Activated naive CD8-positive, alpha-beta T cell treated with anti-CD3 and anti-CD28 coated beads, Interleukin-2, amount 10 ng/mL, durations not matched to agents 7 days and 5 days (primary cell): ENCODE measurements around the gene MYO1D. TPM values are rescaled to one million over a fixed set of nuclear protein-coding genes. Genes with fewer than 3 reads are reported as not detected.

ENCODE experiments used
- ATAC-seq: fragments of 150-1000 bp; cut with Tn5 transposase; one replicate; pipeline ENCODE4 v1.10.0; 2021; ENCODE audit warnings: low read depth, moderate library complexity
- POLR2A ChIA-PET: fragments of 350-600 bp; sonication (Branson Sonifier 250); formaldehyde crosslinking; loops from one replicate; lab custom pipeline; 2021; ENCODE audit warnings: antibody characterized with exemption; lab: Charles Lee
- DNase-seq: peaks from one replicate; pipeline ENCODE4 v3.0.0; 2021
- H3K27ac Mint-ChIP-seq: one replicate; pipeline ENCODE4 v1.8.0; 2022; ENCODE audit warnings: mild to moderate bottlenecking, mixed read lengths
- H3K27me3 Mint-ChIP-seq: one replicate; pipeline ENCODE4 v1.8.0; 2022; ENCODE audit warnings: mild to moderate bottlenecking, moderate library complexity, mixed read lengths
- H3K36me3 Mint-ChIP-seq: one replicate; pipeline ENCODE4 v1.8.0; 2021; ENCODE audit warnings: mild to moderate bottlenecking, mixed read lengths
- H3K4me1 Mint-ChIP-seq: one replicate; pipeline ENCODE4 v1.8.0; 2021; ENCODE audit warnings: mixed read lengths
- H3K4me3 Mint-ChIP-seq: one replicate; pipeline ENCODE4 v1.8.0; 2022; ENCODE audit warnings: mild to moderate bottlenecking, moderate library complexity, mixed read lengths
- H3K9me3 Mint-ChIP-seq: one replicate; pipeline ENCODE4 v1.8.0; 2021; ENCODE audit warnings: mixed read lengths
- total RNA-seq, 2 experiments: library from RNA; stranded (reverse); gene quantifications; one replicate each; pipeline ENCODE4 v1.2.3, GENCODE V29; 2021

Gene MYO1D
- total RNA-seq, 2 experiments from 2014 or later, result 5.5 to 9.0 TPM

DNA sequence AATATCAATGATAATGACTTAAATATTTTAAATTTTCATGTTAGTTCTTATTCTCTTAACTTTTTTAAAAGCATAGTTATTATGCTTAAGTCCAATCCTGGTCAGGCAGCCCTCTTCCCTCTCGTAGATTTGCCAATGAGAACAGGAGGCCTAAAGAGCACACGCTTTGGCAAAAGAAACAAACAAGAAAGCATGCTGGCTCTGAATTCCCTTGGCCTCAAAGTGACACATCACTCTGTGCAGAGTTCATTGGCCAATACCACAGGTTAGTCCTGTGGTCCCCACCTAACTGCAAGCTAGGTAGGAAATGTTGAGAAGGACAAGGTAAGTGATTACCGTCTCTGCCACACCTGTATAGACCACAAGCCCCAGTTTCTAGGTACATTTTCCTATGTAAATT lies 61.5 kb downstream of the MYO1D start:
- POLR2A ChIA-PET, result no interaction called here
- Mint-ChIP-seq H3K4me1 (no peaks in the 10 kb centered on the region), H3K36me3 (no peaks in the 10 kb centered on the region), H3K9me3 (no peaks in the 10 kb centered on the region), H3K4me3 (no peak overlapping the region), H3K27me3 (peaks cover 3% of the 10 kb centered on the region), H3K27ac (no peak overlapping the region)
- ATAC-seq (no peak), DNase-seq (no peak)

DNA sequence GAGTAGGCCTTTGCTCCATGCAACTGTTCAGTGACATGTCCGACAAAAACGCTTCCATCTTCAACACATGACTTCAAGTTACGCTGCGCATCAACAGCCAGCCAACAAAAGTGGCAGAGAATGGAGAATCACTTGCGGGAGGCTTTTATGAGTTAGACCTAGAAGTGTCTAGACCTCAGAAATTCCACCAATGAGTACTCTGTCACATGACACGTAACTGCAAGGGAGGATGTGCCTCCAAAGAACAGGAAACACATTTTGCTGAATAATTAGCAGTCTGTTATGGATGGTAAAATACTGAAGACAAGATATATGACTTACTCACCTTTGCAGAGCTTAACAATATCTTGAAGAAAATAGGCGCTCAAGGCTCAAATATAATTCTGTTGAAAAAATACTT lies 62.1 kb downstream of the MYO1D start:
- H3K27ac Mint-ChIP-seq, result no peak overlapping the region
- no peaks in the 10 kb centered on the region for H3K27me3 Mint-ChIP-seq
- H3K9me3 Mint-ChIP-seq, result no peaks in the 10 kb centered on the region
- DNase-seq (no peak), ATAC-seq (no peak)
- H3K36me3 Mint-ChIP-seq, result no peaks in the 10 kb centered on the region
- peaks cover 3% of the 10 kb centered on the region for H3K4me1 Mint-ChIP-seq
- no peak overlapping the region for H3K4me3 Mint-ChIP-seq
- POLR2A ChIA-PET, result no interaction called here

DNA sequence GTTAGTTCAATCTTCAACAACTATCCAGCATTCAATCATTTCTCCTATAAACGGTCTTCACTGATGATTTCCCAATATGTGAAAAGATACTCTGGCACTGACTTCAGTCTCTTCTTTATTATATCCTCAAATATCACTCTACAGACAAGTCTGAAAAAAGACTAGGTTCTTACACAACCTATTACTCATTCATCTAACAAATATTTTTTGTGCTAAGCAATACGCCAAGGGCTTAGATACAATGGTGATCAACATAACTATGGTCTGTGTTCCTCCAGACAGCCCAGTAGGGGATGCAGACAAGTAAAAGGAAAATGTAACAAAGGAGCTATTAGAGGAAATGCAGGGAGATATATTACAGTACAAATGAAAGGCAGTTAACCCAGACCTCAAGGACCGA lies 63.9 kb downstream of the MYO1D start:
- Mint-ChIP-seq H3K9me3 (no peaks in the 10 kb centered on the region), H3K4me1 (peaks cover 4% of the 10 kb centered on the region), H3K27me3 (no peaks in the 10 kb centered on the region), H3K27ac (no peak overlapping the region), H3K4me3 (no peak overlapping the region), H3K36me3 (no peaks in the 10 kb centered on the region)
- no peak for DNase-seq
- ATAC-seq, result no peak
- POLR2A ChIA-PET, result no interaction called here

DNA sequence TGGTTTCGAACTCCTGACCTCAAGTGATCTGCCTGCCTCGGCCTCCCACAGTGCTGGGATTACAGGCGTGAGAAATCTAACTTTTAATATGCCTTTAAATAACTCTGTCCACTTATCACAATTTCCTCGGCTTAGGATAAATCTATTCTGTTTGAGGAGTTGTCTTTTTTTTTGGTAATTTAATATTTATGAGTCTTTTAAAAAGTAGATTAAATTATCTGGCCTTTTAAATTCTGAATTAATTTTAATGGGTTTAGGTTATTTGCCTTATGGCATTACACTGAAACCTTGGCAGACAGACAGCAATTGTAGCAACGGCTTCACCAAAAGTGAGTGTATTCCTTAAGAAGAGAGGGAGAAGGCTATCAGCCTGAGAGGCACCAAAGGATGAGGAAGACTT lies 66.2 kb downstream of the MYO1D start:
- Mint-ChIP-seq H3K27ac (no peak overlapping the region), H3K36me3 (no peaks in the 10 kb centered on the region), H3K27me3 (no peaks in the 10 kb centered on the region), H3K4me1 (peaks cover 4% of the 10 kb centered on the region), H3K9me3 (no peaks in the 10 kb centered on the region), H3K4me3 (no peak overlapping the region)
- ATAC-seq (no peak), DNase-seq (no peak)
- POLR2A ChIA-PET, result no interaction called here

DNA sequence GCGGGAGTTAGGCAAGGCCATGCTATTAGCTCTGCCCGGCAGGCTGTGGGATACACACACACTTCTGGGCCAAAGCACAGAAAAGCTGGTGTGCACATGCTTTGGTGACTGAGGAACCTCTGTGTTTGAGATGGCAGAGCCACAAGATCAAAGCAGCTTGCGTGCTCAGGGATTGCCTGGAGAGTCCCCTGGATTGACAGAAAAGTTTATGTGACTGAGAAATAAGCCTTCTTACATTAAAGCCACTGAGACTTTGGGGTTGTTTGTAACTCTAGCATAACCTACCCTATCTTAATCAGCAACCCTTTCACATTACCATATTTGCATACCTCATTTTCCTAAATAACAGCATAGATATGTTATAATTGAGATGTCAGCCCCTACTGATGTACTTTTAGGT lies 69.3 kb downstream of the MYO1D start:
- H3K27ac Mint-ChIP-seq, result no peak overlapping the region
- H3K4me1 Mint-ChIP-seq, result peaks cover 4% of the 10 kb centered on the region
- ATAC-seq, result no peak
- no peak overlapping the region for H3K4me3 Mint-ChIP-seq
- H3K36me3 Mint-ChIP-seq, result no peaks in the 10 kb centered on the region
- H3K27me3 Mint-ChIP-seq, result peaks cover 2% of the 10 kb centered on the region
- no peaks in the 10 kb centered on the region for H3K9me3 Mint-ChIP-seq
- no peak for DNase-seq
- POLR2A ChIA-PET, result no interaction called here

DNA sequence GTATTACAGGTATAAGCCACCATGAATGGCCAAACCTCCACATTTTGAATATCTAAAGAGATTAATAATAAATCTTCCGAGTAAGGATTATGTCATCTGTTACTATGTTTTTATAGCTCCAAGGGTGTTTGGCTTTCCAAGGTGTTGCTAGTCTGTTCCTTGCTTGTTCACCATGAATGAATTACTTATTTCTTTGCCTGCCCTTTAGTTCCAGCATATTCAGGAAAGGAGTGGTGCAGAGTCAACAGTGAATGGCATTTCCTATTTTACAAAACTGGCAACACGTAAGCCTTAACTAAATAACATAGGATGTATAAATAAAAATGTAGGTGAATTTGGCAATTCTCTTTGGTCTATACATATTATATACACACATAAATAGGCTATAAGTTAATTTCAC lies 70.3 kb downstream of the MYO1D start:
- no peak overlapping the region for H3K4me3 Mint-ChIP-seq
- DNase-seq, result no peak
- peaks cover 2% of the 10 kb centered on the region for H3K27me3 Mint-ChIP-seq
- H3K4me1 Mint-ChIP-seq, result peaks cover 4% of the 10 kb centered on the region
- H3K36me3 Mint-ChIP-seq, result no peaks in the 10 kb centered on the region
- POLR2A ChIA-PET, result no interaction called here
- H3K9me3 Mint-ChIP-seq, result no peaks in the 10 kb centered on the region
- no peak overlapping the region for H3K27ac Mint-ChIP-seq
- no peak for ATAC-seq

DNA sequence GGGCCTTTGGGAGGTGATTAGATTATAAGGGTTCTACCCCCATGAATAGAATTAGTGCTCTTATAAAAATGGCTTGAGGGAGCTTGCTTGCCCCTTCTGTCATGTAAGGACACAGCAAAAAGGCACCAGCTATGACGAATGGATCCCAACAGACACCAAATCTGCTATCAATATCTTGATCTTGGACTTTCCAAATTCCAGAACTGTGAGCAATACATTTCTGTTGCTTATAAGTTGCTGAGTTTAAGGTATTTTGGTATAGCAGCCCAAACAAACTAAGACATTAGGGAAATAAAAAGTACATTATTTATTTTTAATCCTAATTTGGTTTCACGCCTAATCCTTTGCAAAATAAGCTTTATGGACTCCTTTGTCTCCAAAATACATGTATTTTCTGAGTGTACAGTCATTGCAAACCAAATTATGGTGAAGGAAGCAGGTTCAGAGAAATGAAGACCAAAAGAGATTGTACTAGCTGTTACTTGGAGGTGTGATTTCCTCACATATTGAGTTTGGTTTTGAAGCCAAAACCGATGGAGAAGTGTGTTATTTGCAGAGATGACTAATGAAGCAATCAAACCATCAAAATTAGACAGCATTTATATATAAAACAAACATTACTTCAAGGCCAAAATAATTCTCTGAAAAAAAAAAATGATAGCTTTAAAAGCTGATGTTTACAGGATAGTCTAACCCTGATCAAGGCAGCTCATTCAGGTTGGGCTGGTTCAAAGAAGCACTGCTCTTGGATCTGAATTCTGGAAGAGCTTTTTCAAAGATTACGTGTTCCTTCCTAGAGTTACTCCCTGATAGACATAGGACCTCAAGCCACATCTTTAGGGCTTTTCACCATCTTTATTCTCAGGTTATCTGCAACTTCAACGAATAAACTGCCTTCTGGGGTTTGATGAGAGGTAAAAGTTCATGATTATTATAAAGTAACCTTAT lies 71.6 kb downstream of the MYO1D start:
- Mint-ChIP-seq H3K36me3 (no peaks in the 10 kb centered on the region), H3K27ac (no peak overlapping the region), H3K27me3 (peaks cover 7% of the 10 kb centered on the region), H3K9me3 (no peaks in the 10 kb centered on the region), H3K4me1 (peaks cover 4% of the 10 kb centered on the region), H3K4me3 (no peak overlapping the region)
- POLR2A ChIA-PET, result no interaction called here
- DNase-seq (no peak), ATAC-seq (no peak)

DNA sequence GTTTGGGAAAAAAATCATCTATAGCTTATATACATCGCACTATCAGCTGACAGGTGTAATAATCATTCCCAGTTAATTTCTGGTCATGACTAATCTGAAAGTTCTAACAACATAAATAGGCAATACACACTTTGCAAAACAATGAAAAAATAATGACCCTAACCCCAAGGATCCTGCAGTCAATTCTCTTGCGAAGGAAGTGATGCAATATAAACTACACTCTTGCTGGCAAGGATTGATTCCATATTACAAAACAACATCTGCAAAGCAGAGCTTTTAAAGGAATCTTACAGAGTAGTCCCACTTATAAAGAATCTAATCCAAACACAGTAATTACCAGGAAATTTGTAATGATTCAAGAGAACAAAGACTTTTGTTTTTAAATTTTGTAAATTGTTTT lies 73.4 kb downstream of the MYO1D start:
- H3K36me3 Mint-ChIP-seq, result no peaks in the 10 kb centered on the region
- peaks cover 21% of the 10 kb centered on the region for H3K27me3 Mint-ChIP-seq
- no peaks in the 10 kb centered on the region for H3K9me3 Mint-ChIP-seq
- DNase-seq (no peak), ATAC-seq (no peak)
- no peaks in the 10 kb centered on the region for H3K4me1 Mint-ChIP-seq
- H3K4me3 Mint-ChIP-seq, result no peak overlapping the region
- POLR2A ChIA-PET, result no interaction called here
- no peak overlapping the region for H3K27ac Mint-ChIP-seq

DNA sequence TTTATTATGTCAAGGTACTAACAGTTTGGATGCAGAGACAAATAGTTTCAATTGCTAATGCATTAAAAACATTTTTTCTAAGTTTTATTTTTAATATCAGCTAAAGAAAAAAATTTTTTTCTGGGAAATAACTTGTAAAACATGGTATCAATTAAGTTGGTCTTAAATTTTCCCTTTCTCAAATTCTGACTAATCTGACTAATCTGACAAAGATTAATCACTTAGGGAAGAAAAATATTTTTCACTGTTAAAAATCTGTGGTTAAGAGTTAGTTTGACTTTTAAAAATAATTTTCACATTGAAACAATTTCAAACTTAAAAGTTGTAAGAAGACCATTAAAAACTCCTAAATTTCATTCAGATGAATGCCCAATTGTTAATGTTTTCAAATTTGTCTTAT lies 74.6 kb downstream of the MYO1D start:
- DNase-seq (no peak), ATAC-seq (no peak)
- H3K4me3 Mint-ChIP-seq, result no peak overlapping the region
- no peaks in the 10 kb centered on the region for H3K36me3 Mint-ChIP-seq
- H3K27ac Mint-ChIP-seq, result no peak overlapping the region
- H3K4me1 Mint-ChIP-seq, result no peaks in the 10 kb centered on the region
- POLR2A ChIA-PET, result no interaction called here
- peaks cover 21% of the 10 kb centered on the region for H3K27me3 Mint-ChIP-seq
- no peaks in the 10 kb centered on the region for H3K9me3 Mint-ChIP-seq

DNA sequence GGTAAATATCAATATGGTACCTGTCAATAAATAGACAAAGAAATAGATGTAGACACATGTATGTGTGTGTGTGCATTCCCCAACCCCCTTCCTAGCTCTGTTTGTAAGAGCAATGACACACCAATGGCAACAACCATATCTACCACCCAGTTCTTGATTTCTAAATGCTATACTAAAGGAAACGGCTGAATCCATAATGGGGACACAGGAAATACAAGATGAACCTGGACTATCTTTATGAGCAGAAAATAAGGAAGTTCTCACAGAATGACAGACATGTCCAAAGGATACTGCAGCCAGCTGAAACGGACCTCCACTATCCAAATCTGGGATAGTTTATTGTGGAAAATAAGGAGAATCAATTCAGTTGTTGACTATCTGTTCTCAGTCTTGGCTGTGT lies 75.3 kb downstream of the MYO1D start:
- Mint-ChIP-seq H3K27me3 (peaks cover 21% of the 10 kb centered on the region), H3K9me3 (no peaks in the 10 kb centered on the region), H3K27ac (no peak overlapping the region), H3K4me3 (no peak overlapping the region), H3K36me3 (no peaks in the 10 kb centered on the region), H3K4me1 (no peaks in the 10 kb centered on the region)
- DNase-seq, result no peak
- ATAC-seq, result no peak
- POLR2A ChIA-PET, result no interaction called here

DNA sequence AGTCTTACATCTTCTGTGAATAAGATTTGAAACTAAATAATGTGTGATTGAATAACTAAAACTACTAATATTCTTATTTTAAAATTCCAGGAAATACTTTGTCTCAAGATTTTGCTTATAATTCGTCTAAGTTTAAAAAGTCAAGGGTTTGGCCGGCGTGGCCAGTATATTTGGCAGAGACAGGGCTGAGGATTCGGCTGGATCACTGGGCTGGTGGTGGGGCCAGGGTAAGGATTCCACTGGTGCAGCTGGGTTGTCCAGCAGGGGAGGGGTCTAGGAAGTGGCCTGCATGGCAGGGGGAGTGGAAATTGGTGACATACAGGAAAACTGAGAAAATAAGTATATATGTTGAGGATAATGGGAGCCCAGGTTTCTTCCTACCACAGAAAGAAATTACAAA lies 75.7 kb downstream of the MYO1D start:
- no peak for ATAC-seq
- H3K4me3 Mint-ChIP-seq, result no peak overlapping the region
- H3K27ac Mint-ChIP-seq, result no peak overlapping the region
- peaks cover 21% of the 10 kb centered on the region for H3K27me3 Mint-ChIP-seq
- no peak for DNase-seq
- no peaks in the 10 kb centered on the region for H3K4me1 Mint-ChIP-seq
- H3K36me3 Mint-ChIP-seq, result no peaks in the 10 kb centered on the region
- POLR2A ChIA-PET, result no interaction called here
- H3K9me3 Mint-ChIP-seq, result no peaks in the 10 kb centered on the region

DNA sequence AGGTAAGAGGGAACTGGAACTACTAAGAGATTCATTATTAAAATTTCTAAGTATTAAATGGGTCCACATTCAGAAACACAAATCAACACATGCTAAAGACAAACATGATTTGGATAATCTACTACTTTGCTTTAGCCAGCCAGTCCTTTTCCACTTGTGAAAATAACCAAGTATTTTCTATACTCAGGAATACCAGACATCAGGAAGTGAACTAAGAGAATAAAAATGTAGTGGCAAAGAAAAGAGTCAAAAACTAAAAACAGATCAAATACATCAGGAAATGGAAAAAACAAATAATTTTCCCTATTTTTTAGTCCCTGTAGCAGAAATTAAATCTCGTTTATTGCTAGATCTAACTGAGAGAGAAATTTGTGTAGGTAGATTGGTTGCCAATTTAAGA lies 78.0 kb downstream of the MYO1D start:
- POLR2A ChIA-PET, result no interaction called here
- no peak for DNase-seq
- ATAC-seq, result no peak
- Mint-ChIP-seq H3K4me3 (no peak overlapping the region), H3K9me3 (no peaks in the 10 kb centered on the region), H3K4me1 (no peaks in the 10 kb centered on the region), H3K36me3 (no peaks in the 10 kb centered on the region), H3K27ac (no peak overlapping the region), H3K27me3 (peaks cover 21% of the 10 kb centered on the region)

DNA sequence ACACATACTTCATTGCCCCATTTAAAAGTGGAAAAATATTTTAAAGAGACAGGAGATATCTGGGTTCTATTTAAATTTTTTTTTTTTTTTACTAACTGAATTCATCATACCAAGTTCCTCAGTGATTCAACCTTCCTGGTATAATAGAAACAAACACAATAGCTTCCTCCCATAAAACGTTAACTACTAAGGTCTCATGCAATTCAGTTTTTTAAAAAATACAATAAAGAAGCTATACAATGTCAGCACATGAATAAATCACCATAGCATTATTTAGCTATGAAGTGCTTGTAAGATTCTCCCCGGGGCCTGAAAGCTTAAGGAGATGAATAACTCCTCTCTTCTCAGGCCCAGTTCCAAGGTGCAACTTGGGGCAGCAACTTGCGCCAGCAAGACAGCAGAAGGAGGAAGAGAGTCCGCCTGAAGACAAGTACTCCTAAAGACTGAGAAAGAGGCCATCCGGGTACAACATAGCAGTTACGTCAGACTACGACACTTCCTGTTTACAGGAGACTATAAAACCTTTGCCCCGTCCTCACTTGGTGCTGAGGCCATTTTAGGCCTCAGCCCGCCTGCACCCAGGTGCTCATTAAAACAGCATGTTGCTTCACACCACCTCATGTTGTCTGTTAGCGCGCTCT lies 81.5 kb downstream of the MYO1D start:
- H3K4me3 Mint-ChIP-seq, result no peak overlapping the region
- no peaks in the 10 kb centered on the region for H3K4me1 Mint-ChIP-seq
- H3K36me3 Mint-ChIP-seq, result no peaks in the 10 kb centered on the region
- H3K9me3 Mint-ChIP-seq, result no peaks in the 10 kb centered on the region
- H3K27ac Mint-ChIP-seq, result no peak overlapping the region
- POLR2A ChIA-PET, result no interaction called here
- H3K27me3 Mint-ChIP-seq, result peaks cover 17% of the 10 kb centered on the region
- DNase-seq (no peak), ATAC-seq (no peak)
